Lower leg skin (tissue), 3 donors: Measurements from ENCODE around the gene NAALADL1.

Experiments
- POLR2A ChIP-seq, 2 donors: fragments of 450-650 bp; IDR thresholded peaks; one replicate each; pipeline ENCODE4 v1.6.1; 2016 to 2017; ENCODE audit warnings: antibody characterized with exemption in 2 of 2, mild to moderate bottlenecking in 1 of 2, moderate library complexity in 1 of 2
- TF ChIP-seq, protein P1 (sequence below), 3 donors: fragments of 450-650 bp; IDR thresholded peaks; one replicate each; pipeline ENCODE4 v1.5.1; 2016; ENCODE audit warnings: antibody characterized with exemption in 3 of 3, mild to moderate bottlenecking in 3 of 3, moderate library complexity in 2 of 3

DNA sequence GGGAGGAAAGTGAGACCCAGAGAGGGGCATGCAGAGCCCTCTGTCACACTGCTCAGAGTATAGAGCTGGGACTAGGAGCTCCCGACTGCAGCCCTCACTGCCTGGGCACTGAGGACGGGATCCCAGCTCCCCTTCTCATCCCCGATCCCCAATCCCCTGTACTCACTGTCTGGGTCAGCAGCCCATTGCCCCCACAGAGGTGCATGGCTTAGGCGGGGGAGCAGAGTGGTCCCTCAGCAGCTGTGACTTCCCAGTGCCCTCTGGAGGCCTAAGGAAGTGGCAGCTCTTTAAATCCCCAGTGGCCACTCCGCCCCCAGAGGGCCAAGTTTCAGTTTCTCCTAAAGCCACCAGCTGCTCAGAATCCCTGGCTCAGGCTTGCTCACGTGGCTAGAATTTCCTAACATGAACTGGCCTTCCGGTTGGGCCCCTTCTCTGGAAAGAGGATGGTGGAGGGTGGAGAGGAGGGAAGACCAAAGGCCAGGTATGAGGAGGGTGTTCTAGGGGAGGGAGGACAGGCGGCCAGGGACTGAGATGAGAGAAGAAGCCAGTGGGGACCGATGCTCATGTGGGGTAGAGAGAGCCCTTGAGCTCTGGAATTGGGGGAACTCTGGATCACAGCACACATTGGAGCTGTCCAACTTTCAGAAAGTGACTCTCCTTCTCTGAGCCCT, 61.5 kb downstream of the NAALADL1 start, which contains the start of gene BATF2:
- TF ChIP-seq, protein P1, sequence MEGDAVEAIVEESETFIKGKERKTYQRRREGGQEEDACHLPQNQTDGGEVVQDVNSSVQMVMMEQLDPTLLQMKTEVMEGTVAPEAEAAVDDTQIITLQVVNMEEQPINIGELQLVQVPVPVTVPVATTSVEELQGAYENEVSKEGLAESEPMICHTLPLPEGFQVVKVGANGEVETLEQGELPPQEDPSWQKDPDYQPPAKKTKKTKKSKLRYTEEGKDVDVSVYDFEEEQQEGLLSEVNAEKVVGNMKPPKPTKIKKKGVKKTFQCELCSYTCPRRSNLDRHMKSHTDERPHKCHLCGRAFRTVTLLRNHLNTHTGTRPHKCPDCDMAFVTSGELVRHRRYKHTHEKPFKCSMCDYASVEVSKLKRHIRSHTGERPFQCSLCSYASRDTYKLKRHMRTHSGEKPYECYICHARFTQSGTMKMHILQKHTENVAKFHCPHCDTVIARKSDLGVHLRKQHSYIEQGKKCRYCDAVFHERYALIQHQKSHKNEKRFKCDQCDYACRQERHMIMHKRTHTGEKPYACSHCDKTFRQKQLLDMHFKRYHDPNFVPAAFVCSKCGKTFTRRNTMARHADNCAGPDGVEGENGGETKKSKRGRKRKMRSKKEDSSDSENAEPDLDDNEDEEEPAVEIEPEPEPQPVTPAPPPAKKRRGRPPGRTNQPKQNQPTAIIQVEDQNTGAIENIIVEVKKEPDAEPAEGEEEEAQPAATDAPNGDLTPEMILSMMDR (IDR thresholded peaks at IDR 0.05) = no peak
- no peak for TF ChIP-seq POLR2A (IDR thresholded peaks at IDR 0.05)
